Peyer's patch (tissue), 4 donors: ENCODE results near the gene FGFRL1. TPM values are rescaled to one million over a fixed set of nuclear protein-coding genes. Genes with fewer than 3 reads are reported as not detected.
A peak's percentile ranks its signal among the peaks of the same experiment; 100 is the strongest.

ENCODE experiments used
- DNase-seq, 3 donors: peaks; one replicate each; pipeline ENCODE4 v3.0.0-alpha.2; 2017 to 2019
- H3K27ac ChIP-seq, 4 donors: fragments of 200-600 bp; sonication (generic); one replicate each; pipeline ENCODE4 v1.5.1; 2016 to 2019
- H3K27me3 ChIP-seq, 2 donors: fragments of 200-600 bp; sonication (generic); one replicate each; pipeline ENCODE4 v1.5.1; 2019
- H3K36me3 ChIP-seq, 3 donors: fragments of 200-600 bp; sonication (generic); one replicate each; pipeline ENCODE4 v1.5.1; 2016 to 2019
- H3K4me1 ChIP-seq, 4 donors: fragments of 200-600 bp; sonication (generic); one replicate each; pipeline ENCODE4 v1.5.1; 2016 to 2019
- H3K4me3 ChIP-seq, 4 donors: fragments of 200-600 bp; sonication (generic); 1 replicate in 3 of 4; 2 replicates in 1 of 4; pipeline ENCODE4 v1.5.1; 2016 to 2019; ENCODE audit warnings: mild to moderate bottlenecking in 1 of 4
- H3K9me3 ChIP-seq, 4 donors: fragments of 200-600 bp; sonication (generic); one replicate each; pipeline ENCODE4 v1.5.1; 2016 to 2019; ENCODE audit warnings: mild to moderate bottlenecking in 1 of 4
- CTCF ChIP-seq, 6 experiments: fragments of 450-650 bp in 4 of 6; fragments of 200-600 bp in 2 of 6; sonication (generic) in 1 of 6; IDR thresholded peaks; one replicate each; pipeline ENCODE4 v1.5.1; 2017 to 2019; ENCODE audit warnings: antibody characterized with exemption in 6 of 6, mild to moderate bottlenecking in 3 of 6, moderate library complexity in 1 of 6
- POLR2A ChIP-seq, 2 donors: fragments of 450-650 bp; IDR thresholded peaks; one replicate each; pipeline ENCODE4 v1.5.1; 2017; ENCODE audit warnings: antibody characterized with exemption in 2 of 2, mild to moderate bottlenecking in 2 of 2, moderate library complexity in 2 of 2
- total RNA-seq, 4 donors: library from RNA; depleted of rRNA; stranded (reverse); fragments of >200 nt; gene quantifications; one replicate each; pipeline ENCODE4 v1.1.0, GENCODE V29; 2016

FGFRL1 gene
- total RNA-seq, 4 donors from 2014 or later = 10.3 to 29.7 (median 26.8) TPM

- H3K4me1 ChIP-seq = peaks cover 0 to 9% (median 0%) of the 10 kb centered on the region in 4 donors
- no peaks in the 10 kb centered on the region for H3K9me3 ChIP-seq
- H3K27ac ChIP-seq = no peak overlapping the region
- H3K4me3 ChIP-seq = no peak overlapping the region
- no peaks in the 10 kb centered on the region for H3K36me3 ChIP-seq
- no peaks in the 10 kb centered on the region for H3K27me3 ChIP-seq
- peak in 2 of 3 donors; percentile 23 to 45 for DNase-seq
- no peak for TF ChIP-seq CTCF (IDR thresholded peaks at IDR 0.05)
- TF ChIP-seq POLR2A (IDR thresholded peaks at IDR 0.05) = no peak
Measured at GRCh38 chr4:1056671-1057402, 45.4 kb downstream of the FGFRL1 start.

- Histone ChIP-seq H3K9me3 (no peaks in the 10 kb centered on the region), H3K36me3 (no peaks in the 10 kb centered on the region), H3K4me1 (peaks cover 0 to 9% (median 0%) of the 10 kb centered on the region in 4 donors), H3K27ac (no peak overlapping the region), H3K27me3 (no peaks in the 10 kb centered on the region), H3K4me3 (no peak overlapping the region)
- DNase-seq = peak in 1 of 3 donors; percentile 48
- TF ChIP-seq CTCF (IDR thresholded peaks at IDR 0.05) = no peak
- no peak for TF ChIP-seq POLR2A (IDR thresholded peaks at IDR 0.05)
Measured at GRCh38 chr4:1057403-1057745, 45.9 kb downstream of the FGFRL1 start.

GRCh38 chr4:1058198-1058996 is 47.0 kb downstream of the FGFRL1 start:
- H3K4me1 ChIP-seq = peaks cover 0 to 9% (median 0%) of the 10 kb centered on the region in 4 donors
- peak in 2 of 3 donors; percentile 47 to 63 for DNase-seq
- TF ChIP-seq POLR2A (IDR thresholded peaks at IDR 0.05) (no peak), CTCF (IDR thresholded peaks at IDR 0.05) (peak in 1 of 6 experiments; percentile 7)
- H3K4me3 ChIP-seq = no peak overlapping the region
- H3K9me3 ChIP-seq = no peaks in the 10 kb centered on the region
- H3K27me3 ChIP-seq = no peaks in the 10 kb centered on the region
- H3K27ac ChIP-seq = peak overlapping the region in 1 of 4 donors; percentile 12
- no peaks in the 10 kb centered on the region for H3K36me3 ChIP-seq

- H3K27me3 ChIP-seq = no peaks in the 10 kb centered on the region
- peak overlapping the region in 1 of 4 donors; percentile 12 for H3K27ac ChIP-seq
- no peaks in the 10 kb centered on the region for H3K9me3 ChIP-seq
- H3K36me3 ChIP-seq = no peaks in the 10 kb centered on the region
- H3K4me1 ChIP-seq = peaks cover 0 to 9% (median 0%) of the 10 kb centered on the region in 4 donors
- DNase-seq = no peak
- no peak for TF ChIP-seq POLR2A (IDR thresholded peaks at IDR 0.05)
- no peak for TF ChIP-seq CTCF (IDR thresholded peaks at IDR 0.05)
- no peak overlapping the region for H3K4me3 ChIP-seq
Measured at GRCh38 chr4:1058997-1059665, 47.7 kb downstream of the FGFRL1 start.

- H3K9me3 ChIP-seq = no peaks in the 10 kb centered on the region
- peaks cover 0 to 9% (median 0%) of the 10 kb centered on the region in 4 donors for H3K4me1 ChIP-seq
- no peak overlapping the region for H3K27ac ChIP-seq
- H3K27me3 ChIP-seq = no peaks in the 10 kb centered on the region
- H3K4me3 ChIP-seq = no peak overlapping the region
- no peak for TF ChIP-seq CTCF (IDR thresholded peaks at IDR 0.05)
- TF ChIP-seq POLR2A (IDR thresholded peaks at IDR 0.05) = no peak
- peak in 1 of 3 donors; percentile 36 for DNase-seq
- H3K36me3 ChIP-seq = no peaks in the 10 kb centered on the region
Measured at GRCh38 chr4:1060121-1060520, 48.7 kb downstream of the FGFRL1 start.
